Stomach (tissue), 9 donors: Measurements from ENCODE around the gene OR5AN1. TPM values are rescaled to one million over a fixed set of nuclear protein-coding genes. Genes with fewer than 3 reads are reported as not detected.

ENCODE experiments used
- DNase-seq, 2 donors: peaks; one replicate each; pipeline versions ENCODE4 v3.0.0 to v3.0.0-alpha.2; 2013 to 2019
- H3K27ac ChIP-seq, 5 donors: fragments of 200-600 bp in 4 of 5; sonication (generic) in 4 of 5; one replicate each; pipeline ENCODE4 v1.5.1; 2013 to 2019; ENCODE audit warnings: mild to moderate bottlenecking in 1 of 5, moderate library complexity in 1 of 5
- H3K27me3 ChIP-seq, 3 donors: fragments of 200-600 bp; sonication (generic); one replicate each; pipeline ENCODE4 v1.5.1; 2017 to 2019; ENCODE audit warnings: mixed run types in 1 of 3
- H3K36me3 ChIP-seq, 4 donors: fragments of 200-600 bp; sonication (generic); 1 replicate in 3 of 4; 2 replicates in 1 of 4; pipeline ENCODE4 v1.5.1; 2016 to 2019
- H3K4me1 ChIP-seq, 4 donors: fragments of 200-600 bp; sonication (generic); one replicate each; pipeline ENCODE4 v1.5.1; 2016 to 2019
- H3K4me3 ChIP-seq, 4 donors: fragments of 200-600 bp; sonication (generic) in 3 of 4; one replicate each; pipeline ENCODE4 v1.5.1; 2016 to 2019; ENCODE audit warnings: mild to moderate bottlenecking in 1 of 4
- H3K9me3 ChIP-seq, 4 donors: fragments of 200-600 bp; sonication (generic); one replicate each; pipeline ENCODE4 v1.5.1; 2016 to 2019
- CTCF ChIP-seq, 7 experiments: fragments of 450-650 bp in 4 of 7; fragments of 200-600 bp in 3 of 7; sonication (generic) in 3 of 7; IDR thresholded peaks; one replicate each; pipeline ENCODE4 v1.5.1; 2016 to 2019; ENCODE audit warnings: antibody characterized with exemption in 7 of 7, control low read depth in 2 of 7, mild to moderate bottlenecking in 1 of 7
- EP300 ChIP-seq: sonication (generic); formaldehyde crosslinking; IDR thresholded peaks from one replicate; pipeline ENCODE4 v1.6.1; 2017; ENCODE audit warnings: antibody characterized with exemption
- POLR2A ChIP-seq, 4 donors: fragments of 450-650 bp; IDR thresholded peaks; one replicate each; pipeline ENCODE4 v1.6.1; 2016; ENCODE audit warnings: antibody characterized with exemption in 4 of 4, control low read depth in 2 of 4, mild to moderate bottlenecking in 1 of 4, moderate library complexity in 1 of 4
- POLR2AphosphoS5 ChIP-seq, 3 donors: sonication (generic); formaldehyde crosslinking; IDR thresholded peaks; one replicate each; pipeline ENCODE4 v1.6.1; 2016; ENCODE audit warnings: antibody characterized with exemption in 3 of 3
- WGBS, 5 donors: extraction: QIAGEN DNeasy Blood & Tissue Kit in 3 of 5; methylation state at CpG; one replicate each; pipeline versions ENCODE4 v1.1.5 to v1.1.7; 2013 to 2018; 5-methylcytosine and 5-hydroxymethylcytosine counted together
- intact Hi-C: fragments of 100-400 bp; cut with DNase I; formaldehyde crosslinking; loops from one replicate; pipeline ENCODE4 v1.15.1; 2023; ENCODE audit warnings: low total_unique reads
- polyA plus RNA-seq, 3 donors: library from polyadenylated mRNA; stranded (reverse); fragments of 200-250 nt; gene quantifications; one replicate each; pipeline ENCODE4 v1.2.3, GENCODE V29; 2013
- total RNA-seq, 5 donors: library from RNA; depleted of rRNA; stranded (reverse); fragments of >200 nt; gene quantifications; one replicate each; pipeline versions ENCODE4 v1.1.0 to v1.2.3, GENCODE V29; 2014 to 2016
- donor health status: healthy with polysubstance abuse.
- donor health status: Bipolar disorder and iron deficiency.
- donor health status: healthy.

OR5AN1 gene
- total and polyA plus RNA-seq, 8 donors = under 0.01 TPM; not detected in 7

DNA sequence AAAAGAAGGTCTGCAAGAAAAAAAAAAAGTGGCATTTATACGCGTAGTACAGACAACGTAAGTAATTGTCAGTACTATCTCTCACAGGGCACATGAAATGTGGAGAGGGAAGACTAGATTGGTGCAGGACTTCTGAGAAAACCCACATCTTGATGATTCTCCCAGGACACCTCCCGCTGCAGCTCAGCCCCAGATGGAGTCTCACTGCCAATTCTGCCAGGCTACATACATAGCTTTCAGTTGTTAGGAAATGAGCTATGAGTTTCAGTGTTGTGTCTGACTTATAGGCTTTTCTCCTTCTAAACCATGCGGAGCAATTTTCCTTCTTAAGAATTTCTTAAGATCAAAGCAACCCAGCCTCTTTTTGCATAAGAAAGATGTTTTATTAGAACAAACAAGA is 57.9 kb downstream of the OR5AN1 start:
- no peak for DNase-seq

GRCh38 chr11:59417023-59417422 is 58.3 kb downstream of the OR5AN1 start:
- no peaks in the 10 kb centered on the region for H3K36me3 ChIP-seq
- 62 to 70% (median 67%) methylated on average over 5 of the region's 5 CpGs for WGBS, 5 donors
- DNase-seq = peak in 1 of 2 donors; percentile 10
- H3K27me3 ChIP-seq = no peaks in the 10 kb centered on the region
- TF ChIP-seq EP300 (no peak), POLR2AphosphoS5 (IDR thresholded peaks at IDR 0.05) (no peak), POLR2A (IDR thresholded peaks at IDR 0.05) (no peak), CTCF (IDR thresholded peaks at IDR 0.05) (no peak)
- no peaks in the 10 kb centered on the region for H3K4me1 ChIP-seq
- no peak overlapping the region for H3K27ac ChIP-seq
- H3K4me3 ChIP-seq = no peak overlapping the region
- intact Hi-C loops = no loop called here
- H3K9me3 ChIP-seq = no peaks in the 10 kb centered on the region

More for the DNA sequence above, 57.9 kb downstream of the OR5AN1 start:
- no peak overlapping the region for H3K4me3 ChIP-seq
- no peak for TF ChIP-seq CTCF (IDR thresholded peaks at IDR 0.05)
- TF ChIP-seq POLR2AphosphoS5 (IDR thresholded peaks at IDR 0.05) = no peak
- no peak for TF ChIP-seq POLR2A (IDR thresholded peaks at IDR 0.05)
- TF ChIP-seq EP300 = no peak
- H3K9me3 ChIP-seq = no peaks in the 10 kb centered on the region
- H3K27me3 ChIP-seq = no peaks in the 10 kb centered on the region
- WGBS, 5 donors = 75 to 90% (median 85%) methylated on average over 5 of the region's 5 CpGs
- no peak overlapping the region for H3K27ac ChIP-seq
- H3K36me3 ChIP-seq = no peaks in the 10 kb centered on the region
- no peaks in the 10 kb centered on the region for H3K4me1 ChIP-seq
- intact Hi-C loops = no loop called here

GRCh38 chr11:59418156-59418555 is 59.5 kb downstream of the OR5AN1 start:
- no peaks in the 10 kb centered on the region for H3K27me3 ChIP-seq
- H3K4me3 ChIP-seq = no peak overlapping the region
- H3K9me3 ChIP-seq = no peaks in the 10 kb centered on the region
- TF ChIP-seq POLR2AphosphoS5 (IDR thresholded peaks at IDR 0.05) = no peak
- no peak for TF ChIP-seq EP300
- TF ChIP-seq POLR2A (IDR thresholded peaks at IDR 0.05) = no peak
- no peak for TF ChIP-seq CTCF (IDR thresholded peaks at IDR 0.05)
- no peaks in the 10 kb centered on the region for H3K36me3 ChIP-seq
- no peak overlapping the region for H3K27ac ChIP-seq
- WGBS, 5 donors = 62 to 80% (median 75%) methylated on average over 2 of the region's 2 CpGs
- H3K4me1 ChIP-seq = no peaks in the 10 kb centered on the region
- intact Hi-C loops = no loop called here
- DNase-seq = no peak

Other genes starting within 250 kb of the OR5AN1 start
- 10 to 100 TPM; 13.6 to 78.2 (median 41.5) TPM for gene FAM111A, start 216.0 kb upstream of the OR5AN1 start, total RNA-seq
- 10 to 100 TPM in 1 of 3 donors, 1 to 10 TPM in 2; 8.9 to 20.7 (median 9.7) TPM for gene FAM111A, start 216.0 kb upstream of the OR5AN1 start, polyA plus RNA-seq
- gene DTX4, start 186.8 kb upstream of the OR5AN1 start, total RNA-seq = 10 to 100 TPM; 16.8 to 58.0 (median 38.6) TPM
- 10 to 100 TPM in 2 of 3 donors, 1 to 10 TPM in 1; 5.4 to 15.0 (median 13.5) TPM for gene DTX4, start 186.8 kb upstream of the OR5AN1 start, polyA plus RNA-seq
- gene MPEG1, start 146.0 kb upstream of the OR5AN1 start, total RNA-seq = 10 to 100 TPM in 3 of 5 donors, 1 to 10 TPM in 1, not detected in 1; 5.3 to 18.4 (median 16.1) TPM
- gene MPEG1, start 146.0 kb upstream of the OR5AN1 start, polyA plus RNA-seq = 1 to 10 TPM; 1.4 to 5.2 (median 5.0) TPM
- gene OR5A2, start 67.5 kb downstream of the OR5AN1 start, total RNA-seq = not detected
- not detected for gene OR5A2, start 67.5 kb downstream of the OR5AN1 start, polyA plus RNA-seq
- gene OR5A1, start 77.6 kb downstream of the OR5AN1 start, total RNA-seq = not detected
- gene OR5A1, start 77.6 kb downstream of the OR5AN1 start, polyA plus RNA-seq = not detected
- gene OR4D6, start 98.1 kb downstream of the OR5AN1 start, total RNA-seq = not detected
- gene OR4D6, start 98.1 kb downstream of the OR5AN1 start, polyA plus RNA-seq = not detected
- gene OR4D10, start 114.4 kb downstream of the OR5AN1 start, total RNA-seq = not detected
- not detected for gene OR4D10, start 114.4 kb downstream of the OR5AN1 start, polyA plus RNA-seq
- gene OR4D11, start 144.7 kb downstream of the OR5AN1 start, total RNA-seq = not detected
- gene OR4D11, start 144.7 kb downstream of the OR5AN1 start, polyA plus RNA-seq = not detected
- under 1 TPM in 1 of 5 donors, not detected in 4; under 0.01 TPM for gene OR4D9, start 152.6 kb downstream of the OR5AN1 start, total RNA-seq
- gene OR4D9, start 152.6 kb downstream of the OR5AN1 start, polyA plus RNA-seq = not detected